SK-N-SH treated with all-trans-retinoic acid at 6 μM for 48 hours (cell line): ENCODE measurements around the gene IGFL1.

Source experiments
- CSDC2 ChIP-seq: fragments of 250-450 bp; sonication (Bioruptor Pico); IDR thresholded peaks from 2 replicates; pipeline ENCODE4 v1.5.0; 2020; ENCODE audit warnings: mild to moderate bottlenecking, moderate library complexity
- ESRRG ChIP-seq: fragments of 250-450 bp; sonication (Bioruptor Pico); IDR thresholded peaks from 2 replicates; pipeline ENCODE4 v1.6.1; 2021; ENCODE audit warnings: mild to moderate bottlenecking
- GLIS3 ChIP-seq: fragments of 250-450 bp; sonication (Bioruptor Pico); IDR thresholded peaks from 2 replicates; pipeline ENCODE4 v1.5.0; 2020; ENCODE audit warnings: mild to moderate bottlenecking, moderate library complexity
- PPARA ChIP-seq: fragments of 250-450 bp; sonication (Bioruptor Pico); IDR thresholded peaks from 2 replicates; pipeline ENCODE4 v1.5.0; 2020; ENCODE audit warnings: mild to moderate bottlenecking, borderline replicate concordance
- RARB ChIP-seq: fragments of 250-450 bp; sonication (Bioruptor Pico); IDR thresholded peaks from 2 replicates; pipeline ENCODE4 v1.8.0; 2021; ENCODE audit warnings: mild to moderate bottlenecking, moderate library complexity
- TCF4 ChIP-seq: fragments of 250-450 bp; sonication (Bioruptor Pico); IDR thresholded peaks from 2 replicates; pipeline ENCODE4 v1.8.0; 2021; ENCODE audit warnings: mild to moderate bottlenecking, moderate library complexity, borderline replicate concordance
- TOX ChIP-seq: fragments of 250-450 bp; sonication (Bioruptor Pico); IDR thresholded peaks from 2 replicates; pipeline ENCODE4 v1.8.0; 2021; ENCODE audit warnings: mild to moderate bottlenecking, moderate library complexity, borderline replicate concordance
- ZC3H10 ChIP-seq: fragments of 250-450 bp; sonication (Bioruptor Pico); IDR thresholded peaks from 2 replicates; pipeline ENCODE4 v1.5.1; 2021; ENCODE audit warnings: mild to moderate bottlenecking, moderate library complexity
- ZFP30 ChIP-seq: fragments of 450-650 bp; formaldehyde crosslinking; IDR thresholded peaks from 2 replicates; pipeline ENCODE4 v1.5.0; 2022; ENCODE audit warnings: mild to moderate bottlenecking, moderate library complexity
- ZNF70 ChIP-seq: fragments of 450-650 bp; formaldehyde crosslinking; IDR thresholded peaks from 2 replicates; pipeline ENCODE4 v1.5.0; 2020; ENCODE audit warnings: mild to moderate bottlenecking, moderate library complexity
- ZNF8 ChIP-seq: fragments of 450-650 bp; formaldehyde crosslinking; IDR thresholded peaks from 2 replicates; pipeline ENCODE4 v1.5.0; 2020; ENCODE audit warnings: mild to moderate bottlenecking, moderate library complexity
- TF ChIP-seq, protein P1 (sequence below): fragments of 250-450 bp; sonication (Bioruptor Pico); IDR thresholded peaks from 2 replicates; pipeline ENCODE4 v1.8.0; 2020; ENCODE audit warnings: mild to moderate bottlenecking, moderate library complexity, borderline replicate concordance
- TF ChIP-seq, protein P2 (sequence below): fragments of 250-450 bp; sonication (Bioruptor Pico); IDR thresholded peaks from 2 replicates; pipeline ENCODE4 v1.5.0; 2020; ENCODE audit warnings: mild to moderate bottlenecking, moderate library complexity

DNA sequence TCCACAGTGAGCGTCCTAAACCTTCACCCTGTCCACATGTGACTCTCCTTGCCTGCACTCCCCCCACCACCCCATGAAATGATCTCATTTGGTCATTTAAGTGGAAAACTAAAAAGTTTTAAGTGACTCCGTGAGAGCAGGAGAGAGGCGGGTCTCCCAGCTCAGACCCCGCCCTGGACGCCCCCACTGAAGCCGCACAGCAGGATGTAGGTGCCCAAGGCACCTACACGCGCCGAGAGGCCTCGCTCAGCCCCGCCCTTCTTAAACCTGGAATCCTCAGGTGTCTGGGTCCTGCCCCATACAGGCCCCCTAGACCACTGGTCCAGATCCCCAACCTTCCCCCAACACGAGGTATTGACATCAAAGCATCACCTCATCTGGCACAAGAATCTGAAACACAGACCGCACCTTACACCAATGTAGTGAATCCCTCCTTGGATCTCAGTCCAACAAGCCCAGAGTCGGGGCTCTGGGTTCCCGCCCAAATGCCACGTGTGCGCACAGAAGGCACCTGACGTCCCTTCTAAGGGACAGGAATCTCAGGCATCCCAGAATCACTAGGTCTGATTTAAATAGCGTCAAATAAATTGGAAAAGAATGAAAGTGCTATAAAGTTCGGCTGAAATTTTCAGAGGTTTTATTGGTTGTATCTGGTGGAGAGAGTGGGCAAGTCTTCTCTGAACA is 3.5 kb downstream of the IGFL1 start:
- TF ChIP-seq GLIS3 (CRISPR knock-in tag) (no peak), ZC3H10 (CRISPR knock-in tag) (no peak), ZFP30 (no peak), ESRRG (CRISPR knock-in tag) (no peak), PPARA (CRISPR knock-in tag) (no peak), RARB (CRISPR knock-in tag) (no peak), ZNF8 (no peak), TOX (CRISPR knock-in tag) (no peak), TCF4 (CRISPR knock-in tag) (no peak), CSDC2 (CRISPR knock-in tag) (no peak), ZNF70 (CRISPR knock-in tag) (no peak)
- TF ChIP-seq, protein P1, sequence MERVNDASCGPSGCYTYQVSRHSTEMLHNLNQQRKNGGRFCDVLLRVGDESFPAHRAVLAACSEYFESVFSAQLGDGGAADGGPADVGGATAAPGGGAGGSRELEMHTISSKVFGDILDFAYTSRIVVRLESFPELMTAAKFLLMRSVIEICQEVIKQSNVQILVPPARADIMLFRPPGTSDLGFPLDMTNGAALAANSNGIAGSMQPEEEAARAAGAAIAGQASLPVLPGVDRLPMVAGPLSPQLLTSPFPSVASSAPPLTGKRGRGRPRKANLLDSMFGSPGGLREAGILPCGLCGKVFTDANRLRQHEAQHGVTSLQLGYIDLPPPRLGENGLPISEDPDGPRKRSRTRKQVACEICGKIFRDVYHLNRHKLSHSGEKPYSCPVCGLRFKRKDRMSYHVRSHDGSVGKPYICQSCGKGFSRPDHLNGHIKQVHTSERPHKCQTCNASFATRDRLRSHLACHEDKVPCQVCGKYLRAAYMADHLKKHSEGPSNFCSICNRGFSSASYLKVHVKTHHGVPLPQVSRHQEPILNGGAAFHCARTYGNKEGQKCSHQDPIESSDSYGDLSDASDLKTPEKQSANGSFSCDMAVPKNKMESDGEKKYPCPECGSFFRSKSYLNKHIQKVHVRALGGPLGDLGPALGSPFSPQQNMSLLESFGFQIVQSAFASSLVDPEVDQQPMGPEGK: no peak
- TF ChIP-seq, protein P2, sequence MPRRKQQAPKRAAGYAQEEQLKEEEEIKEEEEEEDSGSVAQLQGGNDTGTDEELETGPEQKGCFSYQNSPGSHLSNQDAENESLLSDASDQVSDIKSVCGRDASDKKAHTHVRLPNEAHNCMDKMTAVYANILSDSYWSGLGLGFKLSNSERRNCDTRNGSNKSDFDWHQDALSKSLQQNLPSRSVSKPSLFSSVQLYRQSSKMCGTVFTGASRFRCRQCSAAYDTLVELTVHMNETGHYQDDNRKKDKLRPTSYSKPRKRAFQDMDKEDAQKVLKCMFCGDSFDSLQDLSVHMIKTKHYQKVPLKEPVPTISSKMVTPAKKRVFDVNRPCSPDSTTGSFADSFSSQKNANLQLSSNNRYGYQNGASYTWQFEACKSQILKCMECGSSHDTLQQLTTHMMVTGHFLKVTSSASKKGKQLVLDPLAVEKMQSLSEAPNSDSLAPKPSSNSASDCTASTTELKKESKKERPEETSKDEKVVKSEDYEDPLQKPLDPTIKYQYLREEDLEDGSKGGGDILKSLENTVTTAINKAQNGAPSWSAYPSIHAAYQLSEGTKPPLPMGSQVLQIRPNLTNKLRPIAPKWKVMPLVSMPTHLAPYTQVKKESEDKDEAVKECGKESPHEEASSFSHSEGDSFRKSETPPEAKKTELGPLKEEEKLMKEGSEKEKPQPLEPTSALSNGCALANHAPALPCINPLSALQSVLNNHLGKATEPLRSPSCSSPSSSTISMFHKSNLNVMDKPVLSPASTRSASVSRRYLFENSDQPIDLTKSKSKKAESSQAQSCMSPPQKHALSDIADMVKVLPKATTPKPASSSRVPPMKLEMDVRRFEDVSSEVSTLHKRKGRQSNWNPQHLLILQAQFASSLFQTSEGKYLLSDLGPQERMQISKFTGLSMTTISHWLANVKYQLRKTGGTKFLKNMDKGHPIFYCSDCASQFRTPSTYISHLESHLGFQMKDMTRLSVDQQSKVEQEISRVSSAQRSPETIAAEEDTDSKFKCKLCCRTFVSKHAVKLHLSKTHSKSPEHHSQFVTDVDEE: no peak
